Adipose tissue (tissue), 3 donors: ENCODE results near the gene GLOD5. TPM values are rescaled to one million over a fixed set of nuclear protein-coding genes. Genes with fewer than 3 reads are reported as not detected.

Experiments used
- H3K27ac ChIP-seq: one replicate; pipeline ENCODE4 v1.5.1; 2013; ENCODE audit warnings: low read depth, low read length
- WGBS, 3 donors: extraction: QIAGEN DNeasy Blood & Tissue Kit; methylation state at CpG; one replicate each; pipeline ENCODE4 v1.1.7; 2013; 5-methylcytosine and 5-hydroxymethylcytosine counted together
- polyA plus RNA-seq, 3 donors: library from polyadenylated mRNA; stranded (reverse); fragments of 200-250 nt; gene quantifications; one replicate each; pipeline ENCODE4 v1.2.3, GENCODE V29; 2013
- donor health status: healthy with polysubstance abuse.
- donor health status: Bipolar disorder and iron deficiency.
- donor health status: healthy.

The GLOD5 gene
- polyA plus RNA-seq, 3 donors, result 0.22 TPM; not detected in 2

DNA sequence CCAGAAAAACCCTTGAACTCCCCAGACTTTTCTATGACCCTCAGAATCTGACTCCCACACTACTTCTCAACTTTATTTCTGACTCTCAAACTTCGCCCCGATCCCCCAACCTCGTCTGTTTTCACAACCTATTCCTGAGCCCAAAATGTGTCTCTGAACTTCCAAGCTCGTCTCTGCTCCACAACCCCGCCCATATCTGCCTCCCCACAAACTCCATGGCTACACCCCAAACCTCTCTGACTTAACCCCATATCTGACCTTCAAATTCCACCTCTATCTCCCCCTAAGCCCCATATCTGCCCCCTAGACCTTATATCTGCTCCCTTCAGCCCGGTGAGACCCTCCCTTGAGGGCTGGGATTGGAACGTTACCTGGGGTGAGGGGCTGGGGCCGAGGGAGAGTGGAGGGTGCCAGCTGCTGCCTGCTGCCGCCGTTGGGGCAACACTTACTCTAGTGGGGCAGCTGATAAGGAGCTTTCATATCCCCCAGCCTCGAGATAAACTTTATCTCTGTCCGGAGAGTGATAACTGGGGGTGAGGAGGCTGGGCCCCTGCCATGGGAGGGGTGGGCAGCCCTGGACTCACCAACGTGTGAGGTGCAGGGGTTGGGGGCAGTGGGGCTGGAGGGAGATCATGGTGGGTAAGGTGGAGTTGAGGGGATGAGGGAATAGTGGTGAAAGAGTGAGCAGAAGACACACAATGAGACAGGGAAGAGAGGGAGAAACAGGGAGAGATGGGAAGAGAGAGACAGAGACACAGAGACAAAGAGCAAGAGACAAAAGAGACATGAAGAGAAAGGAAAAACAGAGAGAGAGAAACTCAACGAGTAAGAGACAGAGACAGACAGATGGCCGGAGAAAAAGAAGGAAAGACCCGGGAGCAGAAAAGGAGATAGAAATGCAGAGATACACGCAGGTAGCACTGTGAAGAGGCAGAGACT is 26.2 kb downstream of the GLOD5 start:
- WGBS, 3 donors, result 45 to 60% (median 58%) methylated on average over 17 of the region's 17 CpGs

DNA sequence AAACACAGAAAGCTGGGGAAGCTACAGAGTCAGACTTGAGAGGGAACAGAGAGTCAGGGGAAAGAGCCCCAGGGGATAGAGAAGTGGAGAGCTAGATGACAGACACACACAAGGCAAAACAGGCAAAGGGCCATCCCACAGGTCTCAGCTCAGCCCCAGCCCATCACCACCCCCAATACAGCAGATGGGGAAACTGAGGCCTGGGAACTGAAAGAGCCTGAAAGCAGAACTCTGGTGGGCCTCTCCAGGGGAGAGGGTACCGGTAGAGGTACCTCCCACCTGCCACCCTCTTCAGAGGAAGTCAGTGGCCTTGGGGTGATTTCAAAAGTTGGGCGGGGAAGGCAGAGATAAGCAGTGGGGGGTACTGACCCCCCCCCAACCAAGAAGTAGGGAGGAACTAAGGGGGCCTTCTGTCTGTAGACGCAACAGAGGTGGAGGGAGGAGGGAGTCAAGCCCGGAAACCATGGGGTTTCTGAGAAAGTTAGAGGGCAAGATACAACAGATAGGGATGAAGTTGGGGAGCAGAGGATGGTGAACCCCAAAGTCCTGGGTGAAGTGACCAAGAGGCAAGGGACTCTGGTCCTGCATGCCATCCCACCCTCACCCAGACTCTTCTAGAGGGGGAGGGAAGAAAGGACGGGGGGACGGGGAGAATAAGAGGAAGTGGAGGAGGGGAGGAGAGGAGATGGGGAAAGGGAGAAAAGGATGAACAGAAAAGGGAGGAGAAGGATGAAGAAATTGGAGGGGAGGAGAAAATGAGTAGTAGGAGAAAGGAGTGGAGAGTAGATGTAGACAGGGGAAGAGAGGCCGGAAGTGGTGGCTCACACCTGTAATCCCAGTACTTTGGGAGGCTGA is 28.0 kb downstream of the GLOD5 start:
- WGBS, 3 donors, result 48 to 60% (median 50%) methylated on average over 6 to 7 of the region's 7 CpGs
- H3K27ac ChIP-seq, result no peak overlapping the region

More for the DNA sequence above, 26.2 kb downstream of the GLOD5 start:
- no peak overlapping the region for H3K27ac ChIP-seq

DNA sequence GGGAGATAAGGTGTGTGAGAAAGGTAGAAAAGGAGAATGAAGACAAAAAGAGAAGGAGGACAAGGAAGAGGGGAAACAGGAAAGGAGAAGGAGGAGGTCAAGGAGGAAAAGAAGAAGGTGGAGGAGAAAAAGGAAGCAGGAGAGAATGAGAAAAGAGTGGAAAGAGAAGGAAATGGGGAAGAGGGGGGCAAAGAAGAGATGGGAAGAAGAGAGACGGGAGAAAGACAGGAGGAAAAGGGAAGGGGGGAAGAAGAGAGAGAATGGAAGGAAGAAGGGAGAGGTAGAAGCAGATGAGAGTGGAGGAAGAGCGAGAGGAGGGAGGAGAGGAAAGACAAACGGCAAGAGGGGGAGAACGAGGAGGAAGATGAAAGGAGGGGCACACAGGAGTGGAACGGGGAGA is 28.9 kb downstream of the GLOD5 start:
- WGBS, 3 donors, result 40 to 62% (median 58%) methylated on average over 5 of the region's 5 CpGs
- H3K27ac ChIP-seq, result no peak overlapping the region

DNA sequence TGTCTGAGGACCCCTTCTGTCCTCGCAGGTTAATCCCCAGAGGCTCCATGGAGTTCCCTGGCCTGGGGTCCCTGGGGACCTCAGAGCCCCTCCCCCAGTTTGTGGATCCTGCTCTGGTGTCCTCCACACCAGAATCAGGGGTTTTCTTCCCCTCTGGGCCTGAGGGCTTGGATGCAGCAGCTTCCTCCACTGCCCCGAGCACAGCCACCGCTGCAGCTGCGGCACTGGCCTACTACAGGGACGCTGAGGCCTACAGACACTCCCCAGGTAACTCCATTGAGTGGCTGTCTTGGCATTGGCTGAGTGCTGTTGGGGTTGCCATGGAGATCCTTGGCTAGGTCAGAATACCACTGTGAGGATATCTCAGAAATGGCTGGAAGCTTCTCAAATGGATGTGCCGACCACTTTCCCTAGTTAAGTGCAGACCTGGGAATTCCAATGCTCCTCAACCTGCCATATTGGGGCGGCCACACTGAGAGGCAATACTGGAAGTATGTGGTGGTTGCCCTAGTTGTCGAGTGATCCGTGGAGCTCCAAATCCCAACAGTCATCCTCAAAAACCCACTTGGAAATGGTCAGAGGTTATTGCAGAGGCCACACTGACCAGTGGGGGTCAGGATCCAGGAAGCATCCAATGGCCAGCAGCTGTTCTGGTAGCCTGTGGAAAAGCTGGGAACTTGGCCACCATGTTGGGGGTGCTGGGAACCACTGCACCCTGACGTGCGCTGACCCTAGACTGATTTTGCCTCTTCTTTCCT is 29.7 kb downstream of the GLOD5 start:
- WGBS, 3 donors, result 80 to 91% (median 84%) methylated on average over 8 to 11 of the region's 11 CpGs
- no peak overlapping the region for H3K27ac ChIP-seq

DNA sequence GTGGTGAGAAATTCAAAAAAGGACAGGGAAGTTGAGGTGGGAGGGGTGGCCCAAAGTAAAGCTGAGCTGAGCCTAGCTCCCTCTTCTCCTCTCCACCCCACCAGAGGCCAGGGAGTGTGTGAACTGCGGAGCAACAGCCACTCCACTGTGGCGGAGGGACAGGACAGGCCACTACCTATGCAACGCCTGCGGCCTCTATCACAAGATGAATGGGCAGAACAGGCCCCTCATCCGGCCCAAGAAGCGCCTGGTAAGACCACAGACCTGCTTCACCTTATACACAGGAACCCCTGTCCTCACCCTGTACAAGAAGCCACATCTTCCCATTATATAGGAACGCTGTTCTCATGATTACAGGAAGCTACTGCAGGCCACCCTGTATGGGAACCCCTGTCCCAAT is 30.7 kb downstream of the GLOD5 start:
- H3K27ac ChIP-seq, result no peak overlapping the region
- WGBS, 3 donors, result 78 to 90% (median 85%) methylated on average over 7 of the region's 7 CpGs

DNA sequence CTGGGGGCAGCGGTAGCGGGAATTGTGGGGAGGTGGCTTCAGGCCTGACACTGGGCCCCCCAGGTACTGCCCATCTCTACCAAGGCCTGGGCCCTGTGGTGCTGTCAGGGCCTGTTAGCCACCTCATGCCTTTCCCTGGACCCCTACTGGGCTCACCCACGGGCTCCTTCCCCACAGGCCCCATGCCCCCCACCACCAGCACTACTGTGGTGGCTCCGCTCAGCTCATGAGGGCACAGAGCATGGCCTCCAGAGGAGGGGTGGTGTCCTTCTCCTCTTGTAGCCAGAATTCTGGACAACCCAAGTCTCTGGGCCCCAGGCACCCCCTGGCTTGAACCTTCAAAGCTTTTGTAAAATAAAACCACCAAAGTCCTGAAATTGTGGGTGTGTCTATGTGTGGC is 32.4 kb downstream of the GLOD5 start:
- 72 to 95% (median 90%) methylated on average over 3 to 4 of the region's 4 CpGs for WGBS, 3 donors
- no peak overlapping the region for H3K27ac ChIP-seq

DNA sequence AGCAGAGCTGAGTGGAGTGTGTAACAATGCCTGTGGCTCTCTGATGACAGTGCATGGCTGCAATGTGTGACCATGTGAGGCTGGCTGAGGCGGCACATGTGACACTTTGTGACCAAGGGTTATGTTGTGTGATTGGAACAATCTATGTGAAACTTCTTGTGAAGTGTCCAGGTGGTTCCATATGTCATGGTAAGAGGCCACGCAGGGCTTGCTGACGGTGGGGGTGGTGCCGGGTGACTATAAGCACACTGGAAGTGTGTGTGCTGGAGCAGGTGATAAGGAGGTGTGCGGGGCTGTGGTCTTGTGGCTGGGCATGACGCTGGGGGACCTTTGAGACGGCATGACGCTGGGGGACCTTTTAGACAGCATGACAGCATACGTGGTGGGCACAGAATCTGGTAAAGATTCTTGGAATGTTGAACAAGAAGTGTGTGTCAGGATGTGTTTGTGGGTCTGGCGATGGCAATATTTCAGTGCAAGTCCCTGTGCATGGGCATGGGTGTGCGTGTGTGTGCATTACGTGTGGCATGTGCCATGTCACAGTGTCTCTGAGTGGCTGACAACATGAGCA is 32.9 kb downstream of the GLOD5 start:
- 78 to 89% (median 83%) methylated on average over 10 to 12 of the region's 12 CpGs for WGBS, 3 donors
- H3K27ac ChIP-seq, result no peak overlapping the region

DNA sequence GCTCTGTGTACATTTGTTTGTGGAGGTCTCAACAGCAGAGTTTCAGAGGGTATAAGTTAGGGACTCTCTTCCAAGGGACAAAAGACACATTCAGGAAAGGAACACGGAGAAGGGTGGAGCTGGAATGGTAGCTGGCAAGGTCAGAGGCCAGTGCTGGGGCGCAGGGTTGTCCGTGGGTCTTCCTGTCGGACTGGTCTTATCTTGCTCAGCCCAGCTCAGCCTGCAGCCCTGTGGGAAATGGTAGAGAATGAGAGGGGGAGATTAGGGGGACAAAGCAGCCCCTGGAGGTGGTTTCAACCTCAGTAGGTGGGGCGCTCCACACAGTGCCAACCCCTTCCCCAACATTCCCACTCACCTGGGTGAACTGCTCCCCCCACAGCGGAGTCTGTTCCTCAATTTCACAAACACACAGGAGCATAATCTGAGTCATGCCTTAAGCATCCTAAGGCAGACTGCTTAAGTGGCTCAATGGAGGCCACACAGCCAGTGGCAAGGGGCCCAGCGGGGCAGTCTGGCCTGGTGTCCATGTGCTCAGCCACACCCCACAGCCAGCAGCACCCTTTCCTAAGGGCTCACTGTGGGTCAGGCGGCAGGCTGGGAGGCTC is 33.5 kb downstream of the GLOD5 start:
- WGBS, 3 donors, result 64 to 69% (median 65%) methylated on average over 4 to 8 of the region's 8 CpGs
- no peak overlapping the region for H3K27ac ChIP-seq

DNA sequence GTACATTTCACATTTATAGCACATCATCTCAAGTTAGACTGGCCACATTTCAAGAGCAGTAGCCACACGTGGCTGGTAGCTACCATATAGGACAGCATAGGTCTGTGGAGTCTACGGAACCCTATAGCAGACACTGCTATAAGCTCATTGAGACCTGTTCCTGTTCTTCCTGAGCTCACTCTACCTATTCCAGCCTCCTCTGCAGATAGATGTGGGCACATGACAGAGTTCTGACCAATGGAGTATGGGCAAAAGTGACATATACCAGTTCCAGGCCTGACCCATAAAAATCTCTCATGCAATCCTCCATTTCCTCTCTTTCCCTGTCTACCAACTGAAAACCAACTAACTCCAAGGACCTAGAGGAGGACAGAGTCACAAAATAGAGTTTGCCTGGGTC is 36.8 kb downstream of the GLOD5 start:
- H3K27ac ChIP-seq, result no peak overlapping the region
- WGBS, 3 donors, result 76 to 79% (median 76%) methylated on average over 2 of the region's 2 CpGs

DNA sequence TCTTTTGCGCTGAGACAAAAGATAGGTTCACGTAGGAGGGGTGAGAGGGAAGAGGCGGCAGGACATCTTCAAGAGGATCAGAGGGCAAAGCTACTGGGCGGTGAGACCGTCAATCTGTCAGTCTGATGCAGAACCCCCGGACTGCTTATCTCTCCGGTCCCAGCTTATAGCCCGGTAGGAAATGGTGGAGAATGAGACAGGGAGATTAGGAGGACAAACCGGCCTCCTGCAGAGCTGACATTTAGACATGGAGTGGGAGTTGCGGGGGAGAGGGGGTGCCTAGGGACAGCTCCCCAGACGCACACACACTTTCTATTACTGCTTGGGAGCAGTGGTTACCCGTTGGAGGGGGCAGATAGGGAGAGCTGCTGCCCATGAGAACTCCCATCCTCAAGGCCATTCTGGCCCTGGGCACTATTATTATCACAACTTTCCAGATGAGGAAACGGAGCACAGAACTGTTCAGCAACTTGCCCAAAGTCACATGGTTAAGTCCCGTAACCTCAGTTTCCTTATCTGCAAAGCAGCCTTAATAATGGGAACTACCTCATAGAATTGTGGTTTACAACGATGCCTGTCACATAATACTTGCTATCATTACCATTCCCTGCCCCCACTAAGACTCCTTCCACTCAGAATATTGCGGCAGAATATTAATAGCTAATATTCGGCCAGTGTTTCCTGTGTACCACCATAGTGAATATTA is 39.2 kb downstream of the GLOD5 start:
- H3K27ac ChIP-seq, result no peak overlapping the region
- WGBS, 3 donors, result 22 to 46% (median 27%) methylated on average over 14 to 17 of the region's 17 CpGs

DNA sequence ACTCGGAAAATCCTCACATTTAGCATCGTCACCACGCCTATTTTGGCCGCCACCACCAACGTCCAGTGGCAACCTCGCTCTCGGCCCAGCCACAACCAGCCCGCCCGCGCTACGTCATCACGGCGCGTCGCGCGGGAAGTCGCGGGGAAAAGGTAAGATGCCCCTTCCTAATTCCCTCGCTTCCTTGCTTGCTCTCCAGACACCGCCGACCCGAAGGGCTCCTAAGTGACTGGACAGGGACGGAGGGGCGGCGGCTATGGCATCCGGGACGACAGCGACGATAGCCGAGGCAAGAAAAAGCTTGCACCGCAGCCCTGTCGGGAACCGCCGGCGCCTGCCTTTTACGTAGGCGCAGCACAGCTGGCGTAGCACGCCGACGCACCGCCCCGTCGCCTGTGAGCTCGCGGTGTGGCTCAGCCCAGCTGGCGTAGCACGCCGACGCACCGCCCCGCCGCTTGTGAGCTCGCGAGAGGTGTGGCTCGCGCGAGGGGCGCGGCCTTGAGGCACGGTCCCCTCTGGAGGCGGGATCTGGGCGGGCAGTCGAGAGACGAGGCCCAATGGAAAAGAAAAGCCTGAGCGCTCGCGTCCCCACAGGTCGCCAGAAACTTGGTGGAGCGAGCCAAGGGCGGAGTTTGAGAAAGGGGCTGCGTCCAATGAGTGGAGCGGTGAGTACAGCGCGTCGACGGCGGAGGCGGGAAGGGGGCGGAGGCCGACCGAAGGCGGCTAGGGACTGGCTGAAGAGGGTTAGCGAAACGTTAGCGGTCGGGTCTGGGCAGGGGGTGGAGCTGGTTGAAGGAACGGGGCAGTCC is 39.9 kb downstream of the GLOD5 start, which contains the start of gene HDAC6:
HDAC6 (plus strand) TSS at position 788 of the 809 bp plus-strand sequence. CDS start 626 bp downstream, outside the sequence.
- peak within 1 kb of the TSS; percentile 92 for H3K27ac ChIP-seq
- WGBS, 3 donors, result 0 to 32% (median 0%) methylated on average over 72 to 89 of the region's 89 CpGs

DNA sequence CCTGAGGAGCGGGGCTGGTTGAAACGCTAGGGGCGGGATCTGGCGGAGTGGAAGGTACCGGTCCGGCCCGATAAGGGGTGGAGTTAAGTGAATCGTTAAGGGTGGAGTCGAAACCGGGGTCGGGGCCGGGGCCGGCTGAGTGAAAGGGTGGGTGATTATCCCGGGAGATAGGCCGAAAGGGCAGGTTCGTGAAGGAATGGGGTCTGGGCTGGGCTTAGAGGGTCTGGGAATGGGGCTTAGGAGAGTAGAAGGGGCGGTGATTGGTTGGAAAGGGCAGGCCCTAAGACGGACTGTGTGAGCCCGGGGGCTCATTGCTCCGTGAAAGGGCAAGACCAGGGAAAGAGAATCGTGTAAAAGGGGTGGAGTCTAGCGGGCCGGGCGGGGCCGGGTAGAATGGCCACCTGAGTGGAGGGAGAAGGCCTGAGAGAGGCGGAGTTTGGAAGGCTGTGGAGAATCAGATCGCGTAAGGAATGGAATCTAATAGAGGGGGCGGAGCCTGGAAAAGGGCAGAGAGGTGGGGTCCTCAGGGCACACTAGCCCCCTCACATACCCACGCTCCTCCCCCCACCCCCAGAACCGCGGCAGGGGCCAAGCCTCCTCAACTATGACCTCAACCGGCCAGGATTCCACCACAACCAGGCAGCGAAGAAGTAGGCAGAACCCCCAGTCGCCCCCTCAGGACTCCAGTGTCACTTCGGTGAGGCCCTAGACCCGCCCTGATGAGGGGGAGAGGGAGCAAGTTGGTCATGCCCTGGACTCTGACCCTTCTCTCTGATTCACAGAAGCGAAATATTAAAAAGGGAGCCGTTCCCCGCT is 40.8 kb downstream of the GLOD5 start:
- 4 to 41% (median 6%) methylated on average over 30 to 40 of the region's 40 CpGs for WGBS, 3 donors
- peak overlapping the region; percentile 92 for H3K27ac ChIP-seq

DNA sequence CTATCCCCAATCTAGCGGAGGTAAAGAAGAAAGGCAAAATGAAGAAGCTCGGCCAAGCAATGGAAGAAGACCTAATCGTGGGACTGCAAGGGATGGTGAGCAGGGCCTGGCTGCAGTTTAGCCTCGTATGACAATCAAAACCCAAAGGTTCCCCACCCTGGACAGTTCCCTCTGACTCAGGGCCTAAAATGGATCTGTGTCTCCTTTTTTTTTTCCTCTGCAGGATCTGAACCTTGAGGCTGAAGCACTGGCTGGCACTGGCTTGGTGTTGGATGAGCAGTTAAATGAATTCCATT is 41.3 kb downstream of the GLOD5 start:
- H3K27ac ChIP-seq, result no peak overlapping the region
- whole genome bisulfite sequencing, 3 donors, result 27 to 53% (median 47%) methylated on average over 4 of the region's 4 CpGs

DNA sequence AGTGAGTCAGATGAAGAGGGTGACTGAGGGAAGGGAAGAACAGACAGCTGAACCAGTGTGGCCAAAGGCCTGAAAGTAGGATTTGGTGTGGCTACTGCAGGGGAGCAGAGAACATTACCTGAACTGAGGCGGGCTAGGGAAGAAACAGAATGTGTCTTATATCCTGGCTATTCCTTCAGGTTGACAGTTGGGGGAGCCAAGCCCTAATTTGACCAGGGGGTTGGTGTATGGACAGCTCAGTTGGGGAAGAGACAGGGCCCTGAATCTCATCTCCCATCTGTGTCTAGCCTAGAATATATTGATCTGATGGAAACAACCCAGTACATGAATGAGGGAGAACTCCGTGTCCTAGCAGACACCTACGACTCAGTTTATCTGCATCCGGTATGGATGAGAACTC is 44.5 kb downstream of the GLOD5 start:
- WGBS, 3 donors, result 71 to 91% (median 75%) methylated on average over 4 of the region's 4 CpGs

DNA sequence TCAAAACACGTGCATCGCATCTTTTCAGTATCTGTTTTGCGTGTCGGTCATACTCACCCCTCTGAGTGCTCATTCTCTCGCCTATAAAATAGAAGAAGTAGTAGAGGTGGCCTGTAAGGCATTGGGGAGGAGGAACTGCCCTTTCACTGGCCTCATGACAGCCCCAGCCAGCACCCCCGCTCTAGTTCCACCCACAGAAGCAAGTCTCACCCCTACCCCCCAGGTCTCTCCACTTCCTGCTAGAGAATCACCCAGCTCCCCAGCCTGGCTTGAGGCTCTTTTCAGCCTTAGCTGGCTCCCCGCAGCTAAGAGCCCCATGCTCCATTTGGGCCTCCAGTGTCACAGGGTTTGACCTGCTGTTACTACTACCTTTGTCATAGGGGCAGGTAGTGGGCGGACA is 52.1 kb downstream of the GLOD5 start:
- H3K27ac ChIP-seq, result no peak overlapping the region
- 88 to 94% (median 89%) methylated on average over 8 of the region's 8 CpGs for WGBS, 3 donors

More for the DNA sequence above, 44.5 kb downstream of the GLOD5 start:
- no peak overlapping the region for H3K27ac ChIP-seq

DNA sequence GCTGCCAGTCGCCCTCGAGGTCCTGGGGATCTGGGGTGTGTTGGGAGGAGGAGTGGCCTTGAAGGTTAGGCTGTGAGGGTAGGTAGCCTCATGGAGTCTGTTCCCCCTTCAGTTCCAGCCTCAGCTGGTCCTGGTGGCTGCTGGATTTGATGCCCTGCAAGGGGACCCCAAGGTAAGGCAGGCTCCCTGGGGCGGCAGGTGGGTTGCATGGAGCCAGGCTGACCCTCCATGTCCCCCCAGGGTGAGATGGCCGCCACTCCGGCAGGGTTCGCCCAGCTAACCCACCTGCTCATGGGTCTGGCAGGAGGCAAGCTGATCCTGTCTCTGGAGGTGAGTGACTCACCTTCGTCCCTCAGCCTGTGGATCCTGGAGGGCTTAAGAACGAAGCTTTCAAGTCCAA is 53.2 kb downstream of the GLOD5 start:
- H3K27ac ChIP-seq, result no peak overlapping the region
- WGBS, 3 donors, result 83 to 98% (median 94%) methylated on average over 5 to 8 of the region's 8 CpGs
